HG02610 (cell line): ENCODE data around the gene MMEL1.
"Not testable (repeated sequence)": the region's sequence is repeated elsewhere in the genome, so short reads cannot be mapped to it uniquely, and the experiment has no call there.

Source experiments
- ATAC-seq: cut with Tn5 transposase; IDR thresholded peaks from one replicate; pipeline ENCODE4 v1.9.1; 2021; ENCODE audit warnings: mild to moderate bottlenecking, moderate library complexity; ENCODE audit not compliant: unreplicated experiment

MMEL1 gene

GRCh38 chr1:2575801-2576663 is 56.8 kb downstream of the MMEL1 start:
- ATAC-seq, result no peak

GRCh38 chr1:2574350-2574749 is 58.5 kb downstream of the MMEL1 start:
- ATAC-seq, result no peak

GRCh38 chr1:2573250-2573920 is 59.4 kb downstream of the MMEL1 start:
- ATAC-seq, result no peak

GRCh38 chr1:2571348-2571747 is 61.5 kb downstream of the MMEL1 start:
- ATAC-seq, result no peak

GRCh38 chr1:2570332-2570731 is 62.5 kb downstream of the MMEL1 start:
- no peak for ATAC-seq

GRCh38 chr1:2569703-2570102 is 63.1 kb downstream of the MMEL1 start:
- not testable (repeated sequence) for ATAC-seq

- ATAC-seq, result no peak
These were observed 63.8 kb downstream of the MMEL1 start for GRCh38 chr1:2569060-2569459.

- ATAC-seq, result not testable (repeated sequence)
These were observed 64.5 kb downstream of the MMEL1 start for GRCh38 chr1:2568187-2568816.

- no peak for ATAC-seq
These were observed 65.6 kb downstream of the MMEL1 start for GRCh38 chr1:2567083-2567679.

GRCh38 chr1:2566101-2567045 is 66.4 kb downstream of the MMEL1 start:
- no peak for ATAC-seq

GRCh38 chr1:2564815-2565374 is 67.9 kb downstream of the MMEL1 start:
- no peak for ATAC-seq

- ATAC-seq, result no peak
These were observed 68.6 kb downstream of the MMEL1 start for GRCh38 chr1:2564006-2564814.

- ATAC-seq, result no peak
These were observed 69.6 kb downstream of the MMEL1 start for GRCh38 chr1:2563205-2563604.

- no peak for ATAC-seq
These were observed 70.6 kb downstream of the MMEL1 start for GRCh38 chr1:2561898-2562895.

- ATAC-seq, result no peak
These were observed 71.4 kb downstream of the MMEL1 start for GRCh38 chr1:2561446-2561845.

- no peak for ATAC-seq
These were observed 72.3 kb downstream of the MMEL1 start for GRCh38 chr1:2560299-2561073.
